Liver (tissue), 9 donors: ENCODE data around the gene CACNA1C. TPM values are rescaled to one million over a fixed set of nuclear protein-coding genes. Genes with fewer than 3 reads are reported as not detected.

Experiments used
- DNase-seq: peaks from one replicate; pipeline ENCODE4 v3.0.0-alpha.2; 2017; ENCODE audit warnings: low spot score
- H3K27ac ChIP-seq, 2 donors: one replicate each; pipeline ENCODE4 v1.7.0; 2013; ENCODE audit warnings: inconsistent platforms in 2 of 2, low read length in 2 of 2, control low read depth in 1 of 2, low read depth in 1 of 2, mild to moderate bottlenecking in 1 of 2
- H3K27me3 ChIP-seq, 4 donors: one replicate each; pipeline versions ENCODE4 v1.6.1 to v1.7.0; 2013; ENCODE audit warnings: low read length in 3 of 4, inconsistent platforms in 1 of 4, mild to moderate bottlenecking in 1 of 4, moderate library complexity in 1 of 4; ENCODE audit not compliant: control insufficient read depth in 4 of 4, insufficient read depth in 4 of 4
- H3K36me3 ChIP-seq, 4 donors: one replicate each; pipeline versions ENCODE4 v1.6.1 to v1.7.0; 2013; ENCODE audit warnings: low read length in 3 of 4, mild to moderate bottlenecking in 3 of 4, low read depth in 1 of 4, moderate library complexity in 1 of 4; ENCODE audit not compliant: control insufficient read depth in 4 of 4, insufficient read depth in 3 of 4
- H3K4me1 ChIP-seq, 4 donors: one replicate each; pipeline versions ENCODE4 v1.6.1 to v1.7.0; 2013; ENCODE audit warnings: low read length in 3 of 4, mild to moderate bottlenecking in 3 of 4, moderate library complexity in 1 of 4; ENCODE audit not compliant: control insufficient read depth in 4 of 4, insufficient read depth in 4 of 4
- H3K4me3 ChIP-seq, 3 donors: one replicate each; pipeline versions ENCODE4 v1.6.1 to v1.7.0; 2013; ENCODE audit warnings: low read length in 3 of 3, control low read depth in 1 of 3, low read depth in 1 of 3, mild to moderate bottlenecking in 1 of 3
- H3K9ac ChIP-seq, 2 donors: one replicate each; pipeline ENCODE4 v1.7.0; 2013; ENCODE audit warnings: low read length in 2 of 2, mild to moderate bottlenecking in 2 of 2, moderate library complexity in 2 of 2, control low read depth in 1 of 2, low read depth in 1 of 2
- H3K9me3 ChIP-seq, 4 donors: one replicate each; pipeline versions ENCODE4 v1.6.1 to v1.7.0; 2013; ENCODE audit warnings: low read length in 3 of 4; ENCODE audit not compliant: control insufficient read depth in 4 of 4
- CTCF ChIP-seq: fragments of 150-350 bp; IDR thresholded peaks from 2 replicates; pipeline ENCODE4 v1.5.1; 2017; ENCODE audit warnings: improper control_type of control experiment, low read depth, low read length; ENCODE audit not compliant: missing input control
- FOXA1 ChIP-seq: IDR thresholded peaks from 2 replicates; pipeline ENCODE4 v1.6.1; 2016; ENCODE audit warnings: antibody characterized with exemption
- JUND ChIP-seq, 2 donors: IDR thresholded peaks; 2 replicates each; pipeline ENCODE4 v1.6.1; 2016; ENCODE audit warnings: antibody characterized with exemption in 2 of 2
- MAX ChIP-seq: IDR thresholded peaks from 2 replicates; pipeline ENCODE4 v1.6.1; 2016; ENCODE audit warnings: antibody characterized with exemption
- NR2F2 ChIP-seq: IDR thresholded peaks from 2 replicates; pipeline ENCODE4 v1.6.1; 2016; ENCODE audit warnings: antibody characterized with exemption
- RAD21 ChIP-seq, 2 donors: IDR thresholded peaks; 2 replicates each; pipeline ENCODE4 v1.6.1; 2016; ENCODE audit warnings: antibody characterized with exemption in 2 of 2, mild to moderate bottlenecking in 2 of 2
- REST ChIP-seq: IDR thresholded peaks from 2 replicates; pipeline ENCODE4 v1.6.1; 2016; ENCODE audit warnings: antibody characterized with exemption, mild to moderate bottlenecking
- TAF1 ChIP-seq: conservative IDR thresholded peaks from 2 replicates; pipeline ENCODE4 v1.6.1; 2016; ENCODE audit warnings: antibody characterized with exemption, mild to moderate bottlenecking
- ZBTB33 ChIP-seq: IDR thresholded peaks from 2 replicates; pipeline ENCODE4 v1.6.1; 2016; ENCODE audit warnings: antibody characterized with exemption
- WGBS: extraction: QIAGEN DNeasy Blood & Tissue Kit; methylation state at CpG from one replicate; pipeline ENCODE4 v1.1.7; 2013; 5-methylcytosine and 5-hydroxymethylcytosine counted together
- polyA plus RNA-seq, 2 donors: library from polyadenylated mRNA; stranded (reverse) in 1 of 2; unstranded in 1 of 2; fragments of 200-250 nt in 1 of 2; fragments of >200 nt in 1 of 2; fragmentation: Nextera tagmentation in 1 of 2; extraction: Ambion mirVana in 1 of 2; gene quantifications; one replicate each; pipeline versions ENCODE4 v1.2.1 to v1.2.3, GENCODE V29; 2013 to 2015
- total RNA-seq, 2 donors: library from RNA; depleted of rRNA; stranded (reverse); fragments of >200 nt; gene quantifications; one replicate each; pipeline ENCODE4 v1.2.3, GENCODE V29; 2014
- donor health status: healthy.
- donor health status: healthy.
- donor health status: healthy.
- donor health status: healthy.
- donor health status: healthy.

CACNA1C gene
- total and polyA plus RNA-seq, 4 donors = 0.23 to 1.9 (median 0.41) TPM

- H3K9ac ChIP-seq = no peak overlapping the region
- WGBS = 79% methylated on average over 7 of the region's 7 CpGs
- no peak overlapping the region for H3K4me3 ChIP-seq
- H3K36me3 ChIP-seq = no peaks in the 10 kb centered on the region
- TF ChIP-seq RAD21 (IDR thresholded peaks at IDR 0.05) = no peak
- TF ChIP-seq FOXA1 = no peak
- no peak for TF ChIP-seq TAF1
- no peak for TF ChIP-seq ZBTB33
- no peak for TF ChIP-seq CTCF
- DNase-seq = no peak
- H3K27me3 ChIP-seq = peaks cover 0 to 5% (median 0%) of the 10 kb centered on the region in 4 donors
- peaks cover 0 to 5% (median 2%) of the 10 kb centered on the region in 4 donors for H3K9me3 ChIP-seq
- H3K4me1 ChIP-seq = peaks cover 0 to under 1% (median 0%) of the 10 kb centered on the region in 4 donors
- no peak overlapping the region for H3K27ac ChIP-seq
Observed at GRCh38 chr12:2588345-2588744, 535.6 kb downstream of the CACNA1C start.

GRCh38 chr12:2589381-2589780, 536.6 kb downstream of the CACNA1C start:
- Histone ChIP-seq H3K27ac (no peak overlapping the region), H3K27me3 (peaks cover 0 to 5% (median 0%) of the 10 kb centered on the region in 4 donors), H3K9ac (no peak overlapping the region), H3K9me3 (peaks cover 0 to 10% (median 3%) of the 10 kb centered on the region in 4 donors), H3K36me3 (no peaks in the 10 kb centered on the region), H3K4me3 (no peak overlapping the region), H3K4me1 (no peaks in the 10 kb centered on the region)
- no peak for DNase-seq
- TF ChIP-seq NR2F2 (no peak), JUND (IDR thresholded peaks at IDR 0.05) (no peak), MAX (no peak), REST (no peak), CTCF (no peak)
- 86% methylated on average over 11 of the region's 11 CpGs for WGBS
